Fibroblast of lung (primary cell): ENCODE results near the gene RUBCNL. TPM values are rescaled to one million over a fixed set of nuclear protein-coding genes. Genes with fewer than 3 reads are reported as not detected.

ENCODE experiments used
- DNase-seq, 2 donors: peaks; one replicate each; pipeline versions ENCODE4 v3.0.0 to v3.0.0-alpha.2; 2010; ENCODE audit warnings: low read depth in 2 of 2
- H2AFZ ChIP-seq: 2 replicates; pipeline ENCODE4 v1.5.1; 2012; ENCODE audit warnings: low read length, control low read depth, inconsistent platforms
- H3K27ac ChIP-seq: 2 replicates; pipeline ENCODE4 v1.5.1; 2011; ENCODE audit warnings: low read length, control low read depth; ENCODE audit not compliant: insufficient read depth
- H3K27me3 ChIP-seq: 2 replicates; pipeline ENCODE4 v1.5.1; 2011; ENCODE audit warnings: mild to moderate bottlenecking, low read length; ENCODE audit not compliant: control insufficient read depth, insufficient read depth
- H3K36me3 ChIP-seq: 2 replicates; pipeline ENCODE4 v1.5.1; 2011; ENCODE audit warnings: low read length; ENCODE audit not compliant: control insufficient read depth, insufficient read depth
- H3K4me1 ChIP-seq: 2 replicates; pipeline ENCODE4 v1.5.1; 2011; ENCODE audit warnings: low read length; ENCODE audit not compliant: control insufficient read depth, insufficient read depth; ENCODE audit errors: extremely low read depth
- H3K4me2 ChIP-seq: 2 replicates; pipeline ENCODE4 v1.5.1; 2011; ENCODE audit warnings: low read length, control low read depth; ENCODE audit not compliant: insufficient read depth; ENCODE audit errors: extremely low read depth
- H3K4me3 ChIP-seq, 4 experiments: fragments of 200-600 bp in 1 of 4; sonication (generic) in 1 of 4; replicated peaks in 1 of 4; 2 replicates each; pipeline ENCODE4 v1.5.1; 2011 to 2016; ENCODE audit warnings: low read length in 4 of 4, low read depth in 3 of 4, mild to moderate bottlenecking in 3 of 4, control low read depth in 2 of 4, inconsistent platforms in 1 of 4, mixed read lengths in 1 of 4; ENCODE audit not compliant: insufficient read depth in 1 of 4; ENCODE audit errors: control extremely low read depth in 1 of 4
- H3K79me2 ChIP-seq: 2 replicates; pipeline ENCODE4 v1.5.1; 2012; ENCODE audit warnings: mild to moderate bottlenecking, low read length, inconsistent platforms; ENCODE audit not compliant: control insufficient read depth, insufficient read depth
- H3K9ac ChIP-seq: 2 replicates; pipeline ENCODE4 v1.5.1; 2011; ENCODE audit warnings: mild to moderate bottlenecking, low read length, control low read depth; ENCODE audit not compliant: insufficient read depth
- H3K9me3 ChIP-seq: 2 replicates; pipeline ENCODE4 v1.5.1; 2012; ENCODE audit warnings: low read depth, low read length; ENCODE audit not compliant: control insufficient read depth, insufficient read depth
- H4K20me1 ChIP-seq: 2 replicates; pipeline ENCODE4 v1.5.1; 2011; ENCODE audit warnings: low read length; ENCODE audit not compliant: control insufficient read depth, insufficient read depth; ENCODE audit errors: extremely low read depth
- CTCF ChIP-seq, 2 donors: IDR thresholded peaks in 1 of 2; conservative IDR thresholded peaks in 1 of 2; 1 replicate in 1 of 2; 2 replicates in 1 of 2; pipeline ENCODE4 v1.5.1; 2011 to 2012; ENCODE audit warnings: low read length in 2 of 2, control low read depth in 1 of 2, inconsistent platforms in 1 of 2, low read depth in 1 of 2, mild to moderate bottlenecking in 1 of 2
- EZH2 ChIP-seq: IDR thresholded peaks from 2 replicates; pipeline ENCODE4 v1.5.1; 2012; ENCODE audit warnings: low read length, control low read depth, mild to moderate bottlenecking; ENCODE audit errors: missing control alignments
- polyA plus RNA-seq, 2 donors: library from polyadenylated mRNA; depleted of rRNA in 1 of 2; stranded (reverse) in 1 of 2; unstranded in 1 of 2; fragments of >200 nt; gene quantifications; 2 replicates each; pipeline ENCODE4 v1.2.1, GENCODE V29; 2011 to 2012; ENCODE audit warnings: missing spikeins in 1 of 2
- total RNA-seq: library from RNA; depleted of rRNA; stranded (reverse); fragments of >200 nt; gene quantifications from 2 replicates; pipeline ENCODE4 v1.2.1, GENCODE V29; 2014

Gene RUBCNL
- total and polyA plus RNA-seq, 2 donors (not counting 1 experiment from before 2014, with no cell fraction given): 0.70 to 3.6 TPM

GRCh38 chr13:46311217-46311616 is 75.8 kb downstream of the RUBCNL start:
- H3K4me2 ChIP-seq: no peak overlapping the region
- no peaks in the 10 kb centered on the region for H3K4me1 ChIP-seq
- H3K27ac ChIP-seq: no peak overlapping the region
- no peaks in the 10 kb centered on the region for H3K79me2 ChIP-seq
- TF ChIP-seq EZH2: no peak
- no peak for TF ChIP-seq CTCF (conservative IDR thresholded peaks at IDR 0.05 in 1 of 2, IDR thresholded peaks at IDR 0.05 in 1 of 2; ENCODE audit: low read depth in 1 of 2, low read length in 2 of 2)
- H3K9me3 ChIP-seq: no peaks in the 10 kb centered on the region
- no peaks in the 10 kb centered on the region for H3K36me3 ChIP-seq
- no peaks in the 10 kb centered on the region for H4K20me1 ChIP-seq
- H3K27me3 ChIP-seq: no peaks in the 10 kb centered on the region
- no peak overlapping the region for H3K9ac ChIP-seq
- no peak overlapping the region for H2AFZ ChIP-seq
- no peak overlapping the region for H3K4me3 ChIP-seq
- no peak for DNase-seq

- H3K4me3 ChIP-seq: no peak overlapping the region
- no peaks in the 10 kb centered on the region for H3K36me3 ChIP-seq
- no peak overlapping the region for H3K4me2 ChIP-seq
Observed at GRCh38 chr13:46310066-46310465, 77.0 kb downstream of the RUBCNL start.

GRCh38 chr13:46307554-46307953 is 79.5 kb downstream of the RUBCNL start:
- Histone ChIP-seq H3K27ac (no peak overlapping the region), H3K4me2 (no peak overlapping the region), H3K9me3 (no peaks in the 10 kb centered on the region), H3K79me2 (no peaks in the 10 kb centered on the region), H2AFZ (no peak overlapping the region), H3K4me3 (no peak overlapping the region), H3K4me1 (no peaks in the 10 kb centered on the region), H3K36me3 (no peaks in the 10 kb centered on the region), H3K9ac (no peak overlapping the region), H3K27me3 (no peaks in the 10 kb centered on the region), H4K20me1 (no peaks in the 10 kb centered on the region)
- no peak for DNase-seq
- TF ChIP-seq CTCF (conservative IDR thresholded peaks at IDR 0.05 in 1 of 2, IDR thresholded peaks at IDR 0.05 in 1 of 2; ENCODE audit: low read depth in 1 of 2, low read length in 2 of 2): no peak

More at GRCh38 chr13:46310066-46310465, 77.0 kb downstream of the RUBCNL start:
- DNase-seq: no peak
- Histone ChIP-seq H3K27ac (no peak overlapping the region), H3K27me3 (no peaks in the 10 kb centered on the region), H3K9ac (no peak overlapping the region), H4K20me1 (no peaks in the 10 kb centered on the region), H3K9me3 (no peaks in the 10 kb centered on the region), H3K79me2 (no peaks in the 10 kb centered on the region), H2AFZ (no peak overlapping the region), H3K4me1 (no peaks in the 10 kb centered on the region)
- no peak for TF ChIP-seq CTCF (conservative IDR thresholded peaks at IDR 0.05 in 1 of 2, IDR thresholded peaks at IDR 0.05 in 1 of 2; ENCODE audit: low read depth in 1 of 2, low read length in 2 of 2)
- no peak for TF ChIP-seq EZH2
